Loucy (cell line): ENCODE measurements around the gene POLR2B.

Experiments
- H2AFZ ChIP-seq: fragments of 200-600 bp; sonication (generic); 2 replicates; pipeline ENCODE4 v1.6.0; 2016; ENCODE audit warnings: antibody characterized with exemption, mild to moderate bottlenecking, low read length, moderate library complexity
- H3F3A ChIP-seq: fragments of 200-600 bp; 2 replicates; pipeline ENCODE4 v1.6.0; 2016; ENCODE audit warnings: antibody characterized with exemption, low read depth, mild to moderate bottlenecking
- H3K27me3 ChIP-seq: fragments of 200-600 bp; sonication (generic); 2 replicates; pipeline ENCODE4 v1.6.1; 2014; ENCODE audit warnings: low read length, mild to moderate bottlenecking; ENCODE audit not compliant: insufficient read depth, poor library complexity, severe bottlenecking
- H3K36me3 ChIP-seq: fragments of 200-600 bp; sonication (generic); 2 replicates; pipeline ENCODE4 v1.6.1; 2016; ENCODE audit warnings: low read length; ENCODE audit not compliant: insufficient read depth
- H3K4me1 ChIP-seq: fragments of 200-600 bp; sonication (generic); 2 replicates; pipeline ENCODE4 v1.5.1; 2014; ENCODE audit warnings: low read length, mild to moderate bottlenecking; ENCODE audit not compliant: insufficient read depth, poor library complexity, severe bottlenecking
- H3K4me2 ChIP-seq: fragments of 200-600 bp; sonication (generic); 2 replicates; pipeline ENCODE4 v1.6.0; 2014; ENCODE audit warnings: antibody characterized with exemption, low read length, low read depth, mild to moderate bottlenecking; ENCODE audit not compliant: poor library complexity, severe bottlenecking
- H3K4me3 ChIP-seq: fragments of 200-600 bp; sonication (generic); 2 replicates; pipeline ENCODE4 v1.5.1; 2014; ENCODE audit warnings: low read length, mild to moderate bottlenecking, mixed read lengths; ENCODE audit not compliant: poor library complexity, severe bottlenecking
- H3K79me2 ChIP-seq: fragments of 200-600 bp; sonication (generic); 2 replicates; pipeline ENCODE4 v1.6.1; 2014; ENCODE audit warnings: low read length; ENCODE audit not compliant: insufficient read depth
- H3K9ac ChIP-seq: fragments of 200-600 bp; sonication (generic); 2 replicates; pipeline ENCODE4 v1.6.0; 2014; ENCODE audit warnings: mild to moderate bottlenecking, low read depth, low read length, moderate library complexity; ENCODE audit not compliant: poor library complexity, severe bottlenecking
- H3K9me2 ChIP-seq: fragments of 200-600 bp; sonication (generic); replicated peaks from 2 replicates; pipeline ENCODE4 v1.6.1; 2016; ENCODE audit warnings: low read depth, low read length, mixed read lengths
- H3K9me3 ChIP-seq: fragments of 200-600 bp; sonication (generic); 2 replicates; pipeline ENCODE4 v1.6.1; 2014; ENCODE audit warnings: mild to moderate bottlenecking, antibody characterized with exemption, low read length, low read depth; ENCODE audit not compliant: insufficient read depth
- H4K20me1 ChIP-seq: fragments of 200-600 bp; sonication (generic); 2 replicates; pipeline ENCODE4 v1.6.0; 2014; ENCODE audit warnings: antibody characterized with exemption, low read length, mild to moderate bottlenecking; ENCODE audit not compliant: insufficient read depth, poor library complexity, severe bottlenecking
- EZH2phosphoT487 ChIP-seq: fragments of 200-600 bp; IDR thresholded peaks from 2 replicates; pipeline ENCODE4 v1.6.1; 2018; ENCODE audit warnings: antibody characterized with exemption, mild to moderate bottlenecking, moderate library complexity, borderline replicate concordance
- TF ChIP-seq, protein P1 (sequence below): fragments of 200-600 bp; sonication (generic); conservative IDR thresholded peaks from 2 replicates; pipeline ENCODE4 v1.5.1; 2014; ENCODE audit warnings: mild to moderate bottlenecking, antibody characterized with exemption, low read length

Gene POLR2B

DNA sequence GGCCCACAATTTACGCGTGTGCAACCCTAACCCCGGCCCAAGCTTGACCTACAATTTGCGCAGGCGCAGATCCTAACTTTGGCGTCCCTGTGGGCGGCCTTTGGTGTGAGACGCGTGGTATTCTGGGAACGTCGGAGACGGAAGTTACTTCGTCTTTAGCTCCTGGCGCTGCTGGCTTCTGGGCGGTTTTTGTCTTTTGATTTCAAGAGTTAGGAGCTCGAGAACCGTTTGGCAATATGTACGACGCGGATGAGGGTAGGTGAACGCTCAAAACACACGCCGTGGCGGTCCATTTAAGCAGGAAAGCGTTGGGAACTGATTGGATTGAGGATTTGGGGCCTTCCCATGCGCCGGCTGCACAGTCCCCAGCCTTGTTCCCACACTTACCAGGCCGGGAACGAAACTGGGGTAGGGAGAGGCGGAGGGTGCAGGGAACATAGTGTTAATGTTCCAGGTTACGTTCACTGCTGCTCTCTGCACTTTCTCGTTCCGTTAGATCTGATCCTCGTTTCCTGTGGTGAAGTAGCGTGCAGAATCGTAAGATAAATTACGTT is at the start of gene POLR2B:
Gene POLR2B, plus strand, starts transcription at position 147 of the 554 bp plus-strand sequence. Its CDS starts 90 bp downstream, at position 237.
- Histone ChIP-seq H4K20me1 (peaks cover 68% of the 10 kb centered on the region), H3K9me3 (0 out of 2 replicates have a peak, but pooled peaks cover 1% of the 10 kb centered on the region), H2AFZ (peak within 1 kb of the TSS; percentile 78), H3K4me3 (peak within 1 kb of the TSS; percentile 96), H3K9ac (peak within 1 kb of the TSS; percentile 94), H3K9me2 (no peaks in the 10 kb centered on the region), H3K4me2 (peak within 1 kb of the TSS; percentile 77), H3K27me3 (no peaks in the 10 kb centered on the region), H3K4me1 (peaks cover 54% of the 10 kb centered on the region), H3K36me3 (peaks cover 3% of the 10 kb centered on the region; the same call in 1 of the 2 replicates), H3F3A (no peaks in the 10 kb centered on the region), H3K79me2 (peaks cover 87% of the 10 kb centered on the region)
- TF ChIP-seq EZH2phosphoT487 = no peak
- TF ChIP-seq, protein P1, sequence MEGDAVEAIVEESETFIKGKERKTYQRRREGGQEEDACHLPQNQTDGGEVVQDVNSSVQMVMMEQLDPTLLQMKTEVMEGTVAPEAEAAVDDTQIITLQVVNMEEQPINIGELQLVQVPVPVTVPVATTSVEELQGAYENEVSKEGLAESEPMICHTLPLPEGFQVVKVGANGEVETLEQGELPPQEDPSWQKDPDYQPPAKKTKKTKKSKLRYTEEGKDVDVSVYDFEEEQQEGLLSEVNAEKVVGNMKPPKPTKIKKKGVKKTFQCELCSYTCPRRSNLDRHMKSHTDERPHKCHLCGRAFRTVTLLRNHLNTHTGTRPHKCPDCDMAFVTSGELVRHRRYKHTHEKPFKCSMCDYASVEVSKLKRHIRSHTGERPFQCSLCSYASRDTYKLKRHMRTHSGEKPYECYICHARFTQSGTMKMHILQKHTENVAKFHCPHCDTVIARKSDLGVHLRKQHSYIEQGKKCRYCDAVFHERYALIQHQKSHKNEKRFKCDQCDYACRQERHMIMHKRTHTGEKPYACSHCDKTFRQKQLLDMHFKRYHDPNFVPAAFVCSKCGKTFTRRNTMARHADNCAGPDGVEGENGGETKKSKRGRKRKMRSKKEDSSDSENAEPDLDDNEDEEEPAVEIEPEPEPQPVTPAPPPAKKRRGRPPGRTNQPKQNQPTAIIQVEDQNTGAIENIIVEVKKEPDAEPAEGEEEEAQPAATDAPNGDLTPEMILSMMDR = no peak

DNA sequence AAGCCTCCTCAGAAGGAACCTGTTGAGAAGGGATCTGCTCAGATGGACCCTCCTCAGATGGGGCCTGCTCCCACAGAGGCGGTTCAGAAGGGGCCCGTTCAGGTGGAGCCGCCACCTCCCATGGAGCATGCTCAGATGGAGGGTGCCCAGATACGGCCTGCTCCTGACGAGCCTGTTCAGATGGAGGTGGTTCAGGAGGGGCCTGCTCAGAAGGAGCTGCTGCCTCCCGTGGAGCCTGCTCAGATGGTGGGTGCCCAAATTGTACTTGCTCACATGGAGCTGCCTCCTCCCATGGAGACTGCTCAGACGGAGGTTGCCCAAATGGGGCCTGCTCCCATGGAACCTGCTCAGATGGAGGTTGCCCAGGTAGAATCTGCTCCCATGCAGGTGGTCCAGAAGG is 48.1 kb upstream of the POLR2B start:
- H3K4me2 ChIP-seq = no peak overlapping the region
- H3K9ac ChIP-seq = no peak overlapping the region
- peaks cover 29% of the 10 kb centered on the region for H3K79me2 ChIP-seq
- H4K20me1 ChIP-seq = peaks cover 17% of the 10 kb centered on the region
- peaks cover 3% of the 10 kb centered on the region; the same call in 1 of the 2 replicates for H3F3A ChIP-seq
- H3K9me2 ChIP-seq = no peaks in the 10 kb centered on the region
- peaks cover 7% of the 10 kb centered on the region for H3K4me1 ChIP-seq
- no peak overlapping the region for H3K4me3 ChIP-seq
- no peaks in the 10 kb centered on the region for H3K27me3 ChIP-seq
- no peak for TF ChIP-seq EZH2phosphoT487
- TF ChIP-seq, protein P1 = no peak
- no peak overlapping the region for H2AFZ ChIP-seq
- peaks cover 63% of the 10 kb centered on the region for H3K36me3 ChIP-seq
- H3K9me3 ChIP-seq = no peaks in the 10 kb centered on the region

DNA sequence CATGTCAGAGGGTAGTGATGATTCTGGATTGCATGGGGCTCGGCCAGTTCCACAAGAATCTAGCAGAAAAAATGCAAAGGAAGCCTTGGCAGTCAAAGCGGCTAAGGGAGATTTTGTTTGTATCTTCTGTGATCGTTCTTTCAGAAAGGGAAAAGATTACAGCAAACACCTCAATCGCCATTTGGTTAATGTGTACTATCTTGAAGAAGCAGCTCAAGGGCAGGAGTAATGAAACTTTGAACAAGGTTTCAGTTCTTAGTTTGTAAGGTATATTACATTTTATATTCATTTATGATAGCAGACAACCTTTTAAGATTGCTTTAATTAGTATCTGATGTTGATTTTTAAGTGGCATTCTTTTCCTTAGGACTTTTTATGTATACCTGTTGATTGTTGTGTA is 46.8 kb upstream of the POLR2B start:
- H3K4me3 ChIP-seq = no peak overlapping the region
- H3K9me2 ChIP-seq = no peaks in the 10 kb centered on the region
- peaks cover 26% of the 10 kb centered on the region for H3K79me2 ChIP-seq
- peaks cover 7% of the 10 kb centered on the region for H3K4me1 ChIP-seq
- peaks cover 17% of the 10 kb centered on the region for H4K20me1 ChIP-seq
- peaks cover 64% of the 10 kb centered on the region for H3K36me3 ChIP-seq
- TF ChIP-seq, protein P1 = no peak
- TF ChIP-seq EZH2phosphoT487 = no peak
- no peaks in the 10 kb centered on the region for H3K27me3 ChIP-seq
- H3F3A ChIP-seq = peaks cover 3% of the 10 kb centered on the region; the same call in 1 of the 2 replicates
- H3K4me2 ChIP-seq = no peak overlapping the region
- no peak overlapping the region for H3K9ac ChIP-seq
- H3K9me3 ChIP-seq = no peaks in the 10 kb centered on the region
- no peak overlapping the region for H2AFZ ChIP-seq
